Stimulated activated CD4-positive, alpha-beta T cell treated with anti-CD3 and anti-CD28 coated beads, TNF-alpha, amount 100 ng/mL, for 4 hours (primary cell): ENCODE results near the gene USF3.
A peak's percentile ranks its signal among the peaks of the same experiment; 100 is the strongest.

Experiments
- DNase-seq, 3 experiments: peaks; one replicate each; pipeline ENCODE4 v3.0.0-alpha.2; 2020; ENCODE audit warnings: low read depth in 3 of 3

USF3 gene

GRCh38 chr3:113697500-113698090 is 1.2 kb upstream of the USF3 start:
- no peak for DNase-seq

GRCh38 chr3:113696658-113697499 is 437 bp upstream of the USF3 start:
- peak; percentile 88 to 98 (median 98) for DNase-seq

- DNase-seq: no peak
These were observed 1.0 kb downstream of the USF3 start for GRCh38 chr3:113695431-113695785.

- no peak for DNase-seq
These were observed 6.0 kb downstream of the USF3 start for GRCh38 chr3:113690482-113690881.

- no peak for DNase-seq
These were observed 10.3 kb downstream of the USF3 start for GRCh38 chr3:113685956-113686721.

GRCh38 chr3:113685124-113685523 is 11.3 kb downstream of the USF3 start:
- DNase-seq: no peak

GRCh38 chr3:113684271-113684819 is 12.1 kb downstream of the USF3 start:
- DNase-seq: no peak

GRCh38 chr3:113678773-113679172 is 17.7 kb downstream of the USF3 start:
- DNase-seq: no peak

- DNase-seq: no peak
These were observed 18.7 kb downstream of the USF3 start for GRCh38 chr3:113677737-113678136.

GRCh38 chr3:113676261-113676660 is 20.2 kb downstream of the USF3 start:
- DNase-seq: no peak

GRCh38 chr3:113673593-113673992 is 22.8 kb downstream of the USF3 start:
- no peak for DNase-seq

- DNase-seq: no peak
These were observed 28.4 kb downstream of the USF3 start for GRCh38 chr3:113668015-113668414.

- no peak for DNase-seq
These were observed 31.8 kb downstream of the USF3 start for GRCh38 chr3:113664523-113665094.

GRCh38 chr3:113663761-113664160 is 32.7 kb downstream of the USF3 start:
- no peak for DNase-seq

GRCh38 chr3:113663324-113663750 is 33.1 kb downstream of the USF3 start:
- DNase-seq: no peak

GRCh38 chr3:113662824-113663223 is 33.6 kb downstream of the USF3 start:
- no peak for DNase-seq

GRCh38 chr3:113660896-113661295 is 35.5 kb downstream of the USF3 start:
- DNase-seq: no peak

- no peak for DNase-seq
These were observed 36.0 kb downstream of the USF3 start for GRCh38 chr3:113660458-113660857.

- DNase-seq: no peak
These were observed 36.4 kb downstream of the USF3 start for GRCh38 chr3:113659996-113660395.

- DNase-seq: no peak
These were observed 37.3 kb downstream of the USF3 start for GRCh38 chr3:113659101-113659541.

GRCh38 chr3:113658107-113658506 is 38.3 kb downstream of the USF3 start:
- DNase-seq: no peak

- no peak for DNase-seq
These were observed 41.6 kb downstream of the USF3 start for GRCh38 chr3:113654851-113655250.
